GM19463 (cell line): ENCODE results near the gene CCDC186.
A peak's percentile ranks its signal among the peaks of the same experiment; 100 is the strongest.

Source experiments
- ATAC-seq: cut with Tn5 transposase; IDR thresholded peaks from one replicate; pipeline ENCODE4 v1.9.1; 2021; ENCODE audit warnings: mild to moderate bottlenecking, moderate library complexity; ENCODE audit not compliant: unreplicated experiment

The CCDC186 gene

GRCh38 chr10:114173921-114174694 is at the start of gene CCDC186:
CCDC186 (minus strand) TSS chr10:114174203; CDS start chr10:114163268, 10,935 bp downstream.
- ATAC-seq, result peak; percentile 98

GRCh38 chr10:114223066-114223465 is 49.1 kb upstream of the CCDC186 start:
- ATAC-seq, result no peak

DNA sequence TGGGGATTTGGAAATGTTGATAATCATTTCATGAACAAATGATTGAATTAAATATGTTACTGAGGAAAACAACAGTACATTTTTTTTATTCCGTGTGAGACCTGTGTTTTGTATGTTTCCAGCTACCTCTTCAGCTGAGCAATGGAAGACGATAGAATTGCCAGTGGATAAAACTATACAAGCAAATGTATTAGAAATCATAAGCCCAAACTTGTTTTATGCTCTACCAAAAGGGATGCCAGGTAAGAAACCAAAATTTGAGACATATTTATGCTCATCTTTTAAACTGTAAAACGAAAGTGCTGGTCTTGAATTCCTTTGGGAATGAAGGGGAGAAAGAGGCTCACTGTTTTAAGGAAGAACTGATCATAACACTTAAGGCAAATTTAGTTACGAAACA is 47.2 kb upstream of the CCDC186 start:
- ATAC-seq, result no peak

- ATAC-seq, result no peak
Measured at GRCh38 chr10:114220281-114220680, 46.3 kb upstream of the CCDC186 start.

- no peak for ATAC-seq
Measured at GRCh38 chr10:114215033-114215432, 41.0 kb upstream of the CCDC186 start.

- ATAC-seq, result no peak
Measured at GRCh38 chr10:114212153-114212552, 38.1 kb upstream of the CCDC186 start.

DNA sequence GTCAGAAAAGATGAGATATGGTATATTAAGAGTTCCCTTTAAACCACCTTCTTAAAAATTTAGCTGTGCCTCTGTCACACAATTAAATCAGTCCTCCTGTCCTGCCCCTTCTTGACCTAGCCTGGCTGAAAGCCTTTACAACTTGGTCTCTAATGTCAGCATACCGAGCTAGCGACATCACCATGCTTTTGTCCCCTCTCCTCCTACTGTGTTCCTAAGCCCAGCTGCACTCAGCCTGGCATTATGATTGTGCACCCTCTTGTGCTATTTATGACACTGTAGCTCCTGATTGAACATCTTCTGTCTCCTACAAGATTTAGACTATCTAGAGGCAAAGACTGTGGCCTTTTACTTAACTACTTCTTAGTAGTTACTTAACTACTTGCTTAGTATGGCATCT is 34.3 kb upstream of the CCDC186 start:
- ATAC-seq, result no peak

DNA sequence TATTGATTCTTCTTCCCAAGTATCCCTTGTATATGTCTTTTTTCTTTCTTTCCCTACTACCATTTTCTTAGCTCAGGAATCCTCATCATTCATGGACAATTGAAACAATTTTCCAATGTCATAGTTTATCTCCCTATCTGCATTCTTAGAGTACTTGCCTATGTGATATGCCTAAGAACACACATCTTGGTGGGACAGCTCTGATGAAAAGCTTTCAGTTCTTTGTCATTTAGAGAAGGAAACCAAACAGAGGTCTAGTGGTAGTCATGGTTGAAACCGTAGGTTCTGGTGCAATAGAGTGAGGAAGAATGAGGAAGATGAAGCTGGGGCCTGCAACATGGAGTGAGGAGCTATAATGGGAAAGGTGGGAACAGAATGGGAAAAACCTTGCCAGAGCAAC is 33.3 kb upstream of the CCDC186 start:
- no peak for ATAC-seq

- no peak for ATAC-seq
Measured at GRCh38 chr10:114206902-114207301, 32.9 kb upstream of the CCDC186 start.

GRCh38 chr10:114202812-114203211 is 28.8 kb upstream of the CCDC186 start:
- no peak for ATAC-seq

DNA sequence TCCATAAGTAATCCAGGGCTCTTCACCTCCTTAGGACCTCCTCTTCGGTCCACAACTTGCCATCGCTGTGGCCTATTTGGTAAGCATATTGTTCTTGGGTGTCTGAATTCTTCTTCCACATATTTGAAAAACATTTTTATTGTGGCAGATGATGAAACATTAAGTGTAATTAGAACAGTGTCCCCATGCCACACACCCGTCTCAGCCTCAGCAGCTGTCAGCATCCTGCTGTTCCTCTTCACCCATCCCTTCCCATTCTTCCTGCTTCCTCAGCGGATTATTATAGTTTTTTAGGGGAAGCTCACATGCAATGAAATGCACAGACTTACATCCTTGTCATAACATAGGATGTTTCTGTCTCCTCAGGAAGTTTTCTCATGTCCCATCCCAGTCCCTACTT is 25.2 kb upstream of the CCDC186 start:
- ATAC-seq, result no peak

DNA sequence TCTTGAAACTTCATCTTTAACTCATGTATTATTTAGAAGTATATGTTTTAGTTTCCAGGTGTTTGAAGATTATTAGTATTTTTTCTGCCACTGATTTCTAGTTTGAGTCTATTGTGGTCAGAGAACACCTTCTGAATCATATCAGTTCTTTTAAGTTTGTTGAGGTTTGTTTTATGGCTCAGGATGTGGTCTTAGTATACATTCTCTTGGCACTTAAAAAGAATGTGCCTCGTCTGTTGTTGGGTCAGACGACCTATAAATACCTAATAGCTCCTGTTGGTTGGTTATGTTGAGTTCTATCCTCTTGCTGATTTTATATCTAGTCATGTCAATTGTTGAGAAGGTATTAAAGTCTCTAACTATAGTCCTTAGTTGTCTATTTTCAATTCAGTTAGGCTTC is 21.1 kb upstream of the CCDC186 start:
- ATAC-seq, result peak; percentile 90

DNA sequence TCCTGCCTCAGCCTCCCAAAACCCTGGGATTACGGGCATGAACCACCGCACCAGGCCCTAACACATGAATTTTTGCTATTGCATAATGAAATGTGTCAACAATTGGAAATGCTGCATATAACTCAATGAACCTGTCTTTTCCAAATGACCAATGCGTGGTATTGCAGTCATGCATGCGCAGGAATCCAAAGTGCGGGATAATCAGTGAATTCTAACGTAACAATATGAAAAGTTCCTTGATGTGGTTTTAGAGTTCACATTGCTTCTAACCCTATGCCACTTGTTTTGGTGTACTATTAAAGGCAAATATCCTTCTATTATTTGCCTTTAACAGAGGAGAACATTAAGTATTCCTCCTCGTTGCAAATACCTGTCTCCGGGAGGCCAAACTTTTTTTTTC is 15.7 kb upstream of the CCDC186 start:
- ATAC-seq, result no peak

DNA sequence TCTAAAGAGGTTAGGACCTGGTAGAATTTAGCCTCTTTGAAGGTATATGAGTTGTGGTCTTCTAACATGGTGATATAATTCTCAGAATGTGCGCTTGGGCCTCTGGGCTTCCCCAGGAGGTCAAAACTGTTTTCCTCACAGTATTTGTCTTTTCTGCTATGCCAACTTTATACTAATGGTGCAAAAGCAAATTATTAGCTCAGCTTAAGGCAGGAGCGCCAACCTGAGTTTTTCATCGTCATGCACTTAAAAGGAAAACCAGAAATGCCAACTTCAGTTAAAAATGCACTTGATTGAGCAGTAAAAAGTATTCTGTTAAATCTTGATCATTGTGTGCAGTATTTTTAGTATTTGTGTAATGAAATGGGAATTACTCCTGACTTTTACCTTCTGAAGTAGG is 14.9 kb upstream of the CCDC186 start:
- no peak for ATAC-seq

DNA sequence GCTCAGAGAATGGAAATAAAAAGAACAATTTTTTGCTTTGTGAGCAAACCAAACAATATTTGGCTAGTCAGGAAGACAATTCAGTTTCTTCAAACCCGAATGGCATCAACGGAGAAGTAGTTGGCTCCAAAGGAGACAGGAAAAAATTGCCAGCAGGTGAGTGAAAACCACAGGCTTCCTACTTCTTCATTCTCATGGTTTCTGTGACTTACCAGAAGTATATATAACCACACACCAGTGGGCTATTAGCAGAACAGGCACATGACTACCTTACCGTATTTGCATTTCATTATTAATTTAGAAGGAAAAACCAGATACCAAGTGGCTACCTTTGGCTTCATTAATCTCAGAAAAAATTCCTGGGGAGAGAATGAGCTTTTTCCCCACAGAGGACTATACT is 14.0 kb upstream of the CCDC186 start:
- peak; percentile 61 for ATAC-seq

- ATAC-seq, result no peak
Measured at GRCh38 chr10:114184276-114184675, 10.3 kb upstream of the CCDC186 start.

DNA sequence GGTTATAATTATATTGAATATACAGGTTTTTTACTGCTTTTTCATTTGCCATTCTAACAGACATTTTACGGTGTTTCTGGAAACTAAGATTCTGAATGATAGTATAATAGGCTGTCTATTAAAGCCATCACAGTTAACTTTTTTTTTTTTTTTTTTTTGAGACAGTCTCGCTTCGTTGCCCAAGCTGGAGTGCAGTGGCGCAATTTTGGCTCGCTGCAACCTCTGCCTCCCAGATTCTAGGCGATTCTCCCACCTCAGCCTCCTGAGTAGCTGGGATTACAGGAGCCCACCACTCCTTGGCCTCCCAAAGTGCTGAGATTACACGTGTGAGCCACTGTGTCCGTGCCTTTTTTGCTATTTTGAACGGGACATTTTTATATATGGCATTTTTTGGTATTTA is 9.6 kb upstream of the CCDC186 start:
- no peak for ATAC-seq

GRCh38 chr10:114181971-114182370 is 8.0 kb upstream of the CCDC186 start:
- ATAC-seq, result no peak

DNA sequence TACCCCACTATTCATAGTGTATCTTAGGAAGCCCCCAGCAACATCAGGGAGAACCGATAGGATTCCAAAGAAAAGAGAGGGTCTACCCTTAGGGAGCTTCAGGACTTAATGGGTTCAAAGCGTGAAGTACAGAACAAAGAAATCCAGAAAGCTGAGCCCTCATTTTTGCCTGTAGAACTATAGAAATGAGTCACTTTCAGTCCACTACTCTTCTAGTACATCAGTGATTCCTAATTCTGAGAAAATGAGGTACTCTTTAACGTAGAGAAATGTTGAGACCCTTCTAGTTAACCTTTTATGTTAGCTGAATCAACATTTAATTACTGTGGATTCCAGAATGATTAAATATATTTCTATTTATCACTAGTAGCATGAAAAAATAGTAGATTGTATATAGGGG is 6.9 kb upstream of the CCDC186 start:
- no peak for ATAC-seq

DNA sequence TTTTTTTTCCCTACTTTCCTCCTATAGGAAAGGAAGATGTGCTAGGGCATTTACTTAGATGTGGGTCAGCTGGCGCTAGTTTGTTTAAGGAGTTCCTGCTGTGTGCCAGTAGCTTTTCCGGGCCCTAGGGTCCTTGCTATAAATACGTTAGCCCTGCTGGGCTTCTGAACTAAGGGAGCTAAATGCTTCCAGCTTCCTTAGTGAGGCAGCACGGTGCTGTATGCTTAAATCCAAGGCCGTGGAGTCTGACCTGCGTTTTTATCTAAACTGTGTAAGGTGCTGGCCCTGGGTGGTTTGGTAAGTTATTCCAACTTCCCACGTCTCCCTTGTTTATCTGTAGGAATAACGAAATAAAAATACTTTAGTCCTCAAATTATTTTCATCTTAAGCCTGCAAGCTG is 5.7 kb upstream of the CCDC186 start:
- no peak for ATAC-seq

DNA sequence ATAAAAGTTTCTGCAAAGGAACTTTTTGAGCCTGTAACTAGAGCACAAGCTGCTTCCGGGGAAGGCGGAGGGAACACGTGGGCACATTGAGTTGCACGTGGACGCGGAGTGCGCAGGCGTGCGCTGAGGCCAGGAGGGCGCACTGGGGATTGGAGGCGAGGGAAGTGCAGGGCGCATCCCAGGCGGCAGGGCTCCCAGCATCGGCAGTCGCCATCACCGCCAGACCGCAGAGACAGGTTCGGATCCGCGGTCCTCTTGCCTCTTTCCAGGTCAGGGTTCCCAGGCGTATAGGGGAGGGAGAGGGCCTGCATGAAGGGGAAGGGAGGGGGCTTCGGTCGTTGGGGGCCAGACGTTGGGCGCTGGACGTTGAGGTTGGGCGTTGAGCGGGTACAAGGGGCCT is 5.1 kb upstream of the CCDC186 start, which contains the start of gene TDRD1:
TDRD1 (plus strand) TSS at position 206 of the 400 bp plus-strand sequence. CDS start 8,479 bp downstream, outside the sequence.
- ATAC-seq, result no peak

- ATAC-seq, result no peak
Measured at GRCh38 chr10:114176511-114176910, 2.5 kb upstream of the CCDC186 start.

- ATAC-seq, result no peak
Measured at GRCh38 chr10:114175667-114176066, 1.7 kb upstream of the CCDC186 start.
